Measurements from ENCODE around the gene NAA20.

Gene NAA20, protein sequence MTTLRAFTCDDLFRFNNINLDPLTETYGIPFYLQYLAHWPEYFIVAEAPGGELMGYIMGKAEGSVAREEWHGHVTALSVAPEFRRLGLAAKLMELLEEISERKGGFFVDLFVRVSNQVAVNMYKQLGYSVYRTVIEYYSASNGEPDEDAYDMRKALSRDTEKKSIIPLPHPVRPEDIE

DNA sequence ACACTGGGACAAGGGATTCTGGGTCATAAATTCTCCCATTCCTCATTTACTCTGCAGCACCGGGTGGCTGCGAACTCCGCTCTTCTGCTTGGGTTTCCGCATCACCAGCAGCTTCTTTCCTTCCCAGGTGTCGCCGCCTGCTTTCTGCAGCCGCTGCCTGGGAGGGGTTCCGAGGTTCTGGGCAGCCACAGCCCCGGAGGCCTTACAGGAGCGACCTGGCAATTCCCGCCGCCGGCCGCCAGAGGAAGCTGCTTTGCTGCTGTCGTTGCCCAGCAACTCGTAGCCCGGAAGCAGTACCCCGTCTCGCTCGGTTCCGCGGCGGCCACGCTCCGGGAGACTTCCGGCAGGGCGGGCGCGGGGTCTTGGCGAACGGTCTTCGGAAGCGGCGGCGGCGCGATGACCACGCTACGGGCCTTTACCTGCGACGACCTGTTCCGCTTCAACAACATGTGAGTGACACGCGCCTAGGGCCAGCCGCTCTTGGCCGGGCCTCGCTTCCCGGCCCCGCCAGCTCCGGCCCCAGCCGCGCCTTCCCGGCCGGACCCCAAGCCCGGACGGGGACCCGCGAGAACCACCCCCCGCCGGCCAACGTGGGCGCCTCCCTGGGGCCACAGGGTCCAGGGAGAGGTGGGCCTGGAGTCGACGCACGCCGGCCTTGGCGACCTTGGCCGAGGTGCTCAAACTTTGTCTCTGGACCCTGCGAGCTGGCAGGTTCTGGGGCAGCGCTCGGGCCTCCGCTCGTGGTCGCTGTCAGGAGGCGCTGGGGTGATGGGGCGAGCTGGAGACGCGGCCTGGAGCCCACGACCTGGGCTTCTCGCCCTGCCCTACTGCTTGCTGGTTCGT lies at the start of gene NAA20:
NAA20 (plus strand) TSS at position 362 of the 843 bp plus-strand sequence; CDS start at position 397, 35 bp downstream.
- peak; percentile 77 to 78 for DNase-seq (ENCODE audit: low read depth in 2 of 2)

DNA sequence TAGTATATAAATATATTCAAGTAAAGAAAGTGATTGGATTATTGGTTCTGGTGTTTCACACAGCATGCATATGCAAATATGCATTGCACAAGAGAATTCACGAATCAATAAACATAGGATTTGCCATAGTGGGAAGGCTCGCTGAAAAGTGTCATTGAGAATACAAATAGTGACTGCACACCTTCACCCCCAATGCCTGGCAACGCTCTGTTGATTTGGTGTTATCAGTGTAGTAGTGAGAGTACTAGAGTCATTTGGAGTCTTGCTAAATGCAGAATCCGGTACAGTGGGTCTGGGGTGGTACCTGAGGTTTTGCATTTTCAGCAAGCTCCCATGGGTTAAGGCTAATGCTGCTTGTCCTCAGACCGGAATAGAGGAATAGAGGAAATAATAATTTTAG lies 49.7 kb upstream of the NAA20 start:
- DNase-seq (ENCODE audit: low read depth in 2 of 2) = no peak

DNA sequence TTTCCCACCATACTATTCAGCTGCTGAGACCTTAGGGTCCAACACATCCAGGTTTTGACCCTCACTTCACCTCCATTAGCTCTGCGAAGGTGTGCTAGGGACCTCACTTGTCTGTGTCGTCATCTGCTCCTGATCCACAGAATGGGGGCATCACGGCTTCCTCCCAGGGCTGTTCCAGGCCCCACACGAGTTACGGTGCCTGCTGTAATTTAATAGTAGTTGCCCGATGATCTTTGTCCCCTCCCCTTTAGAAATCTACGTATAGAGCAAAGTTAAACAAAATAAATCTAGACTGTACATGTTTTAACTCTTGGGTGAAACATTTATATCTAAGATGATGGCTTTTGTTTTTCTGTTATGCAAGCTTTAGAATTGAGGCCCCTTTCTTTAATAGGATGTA lies 49.1 kb upstream of the NAA20 start:
- DNase-seq (ENCODE audit: low read depth in 2 of 2) = no peak

DNA sequence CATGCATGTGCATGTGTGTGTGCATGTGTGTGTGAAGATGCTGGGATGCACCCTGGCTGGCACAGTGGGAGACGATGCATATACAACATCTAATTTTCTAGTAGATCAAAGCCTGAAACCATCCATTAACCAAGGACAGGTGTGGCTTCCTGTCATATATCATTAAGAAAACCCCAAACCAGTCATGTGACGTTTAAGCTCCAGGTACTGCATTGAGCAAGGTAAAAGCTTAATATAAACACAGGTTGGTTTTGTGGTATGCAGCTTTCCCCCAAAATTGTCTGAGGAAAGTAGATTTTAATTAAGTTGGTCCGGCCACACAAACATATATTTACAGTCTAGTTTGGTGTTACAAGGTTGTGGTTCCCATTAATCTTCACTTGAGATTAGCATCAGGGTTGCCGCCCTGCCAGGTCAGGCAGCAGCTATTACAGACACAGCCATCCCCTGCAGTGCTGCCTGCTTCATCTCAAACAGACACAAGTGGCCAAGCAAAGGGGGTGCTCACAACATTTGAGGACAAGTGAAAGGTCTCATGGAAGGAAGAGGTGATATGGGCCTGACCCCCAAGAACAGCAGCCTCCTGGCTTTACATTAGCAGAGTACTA lies 48.6 kb upstream of the NAA20 start:
- no peak for DNase-seq (ENCODE audit: low read depth in 2 of 2)

DNA sequence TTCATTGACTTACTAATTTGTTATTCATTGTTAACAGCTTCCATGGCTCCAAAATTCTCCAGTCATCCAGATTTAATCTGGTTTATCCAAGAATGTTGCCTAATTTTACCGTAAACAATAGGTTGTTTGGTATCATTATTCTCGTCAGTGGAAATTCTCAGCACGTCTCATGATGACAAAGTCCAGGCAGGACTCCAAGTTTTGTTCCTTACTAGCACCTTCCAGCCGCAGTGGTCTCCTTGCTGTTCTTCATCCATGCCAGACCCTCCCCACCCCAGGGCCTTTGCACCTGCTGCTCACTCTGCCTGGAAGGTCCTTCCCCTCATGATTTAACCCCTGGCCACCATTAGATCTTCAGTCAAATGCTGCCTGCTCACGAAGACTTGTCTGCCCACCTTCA lies 48.1 kb upstream of the NAA20 start:
- DNase-seq (ENCODE audit: low read depth in 2 of 2) = no peak

DNA sequence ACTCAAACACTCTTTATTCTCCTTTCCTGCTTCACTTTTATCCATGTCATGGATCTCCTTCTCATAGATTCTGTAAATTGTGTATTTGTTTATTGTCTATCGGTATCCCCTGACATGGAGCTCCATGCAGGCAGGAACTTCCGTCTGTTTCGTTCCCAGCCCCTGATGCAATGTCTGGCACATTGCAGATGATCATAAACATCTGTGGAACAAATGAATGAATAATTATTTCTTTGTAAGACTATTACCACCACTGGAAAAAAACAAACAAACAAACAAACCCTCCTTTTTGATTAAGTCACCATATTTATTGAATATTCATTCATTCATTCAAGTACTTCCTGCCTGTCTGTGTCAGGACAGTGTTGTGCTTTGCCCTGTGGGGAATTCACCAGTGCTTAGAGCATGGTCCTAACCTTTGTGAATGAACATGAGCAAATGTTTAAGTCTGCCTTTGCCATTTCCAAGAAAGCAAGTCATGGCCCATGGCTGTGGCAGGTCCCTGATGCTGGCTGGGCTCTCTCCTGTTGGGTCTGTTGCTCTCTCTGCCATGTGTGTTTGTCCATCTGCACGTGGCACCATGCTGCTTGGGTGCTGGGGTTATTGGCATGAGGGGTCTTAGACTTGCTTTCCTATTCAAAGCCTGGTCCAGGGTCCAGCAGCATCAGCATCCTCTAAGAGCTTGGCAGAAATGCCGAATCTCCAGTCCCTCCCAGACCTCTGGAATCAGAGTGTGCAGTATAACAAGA lies 47.5 kb upstream of the NAA20 start:
- DNase-seq (ENCODE audit: low read depth in 2 of 2) = no peak

DNA sequence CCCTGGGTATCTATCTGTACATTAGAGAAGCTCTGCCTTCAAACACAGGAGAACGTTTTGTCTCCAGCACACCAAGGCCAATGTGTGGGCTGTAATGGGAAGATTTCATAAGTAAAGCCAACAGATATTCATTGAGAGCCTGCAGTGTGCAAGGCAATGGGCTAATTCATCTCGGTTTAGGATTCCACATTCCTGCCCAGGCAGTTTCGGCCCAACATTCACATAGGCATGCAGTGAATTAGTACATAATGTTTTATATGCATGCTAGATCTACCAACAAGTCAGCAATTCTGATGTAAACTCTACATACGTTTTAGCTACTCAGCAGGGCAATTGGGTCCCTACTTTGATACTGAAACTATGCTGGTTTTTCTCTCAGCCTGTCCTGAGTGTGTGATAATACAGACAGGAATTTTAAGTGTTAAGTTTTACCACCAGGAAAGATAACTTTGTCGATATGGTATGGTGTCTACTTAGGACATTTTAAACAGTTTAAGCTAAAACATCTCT lies 46.9 kb upstream of the NAA20 start:
- DNase-seq (ENCODE audit: low read depth in 2 of 2) = no peak

DNA sequence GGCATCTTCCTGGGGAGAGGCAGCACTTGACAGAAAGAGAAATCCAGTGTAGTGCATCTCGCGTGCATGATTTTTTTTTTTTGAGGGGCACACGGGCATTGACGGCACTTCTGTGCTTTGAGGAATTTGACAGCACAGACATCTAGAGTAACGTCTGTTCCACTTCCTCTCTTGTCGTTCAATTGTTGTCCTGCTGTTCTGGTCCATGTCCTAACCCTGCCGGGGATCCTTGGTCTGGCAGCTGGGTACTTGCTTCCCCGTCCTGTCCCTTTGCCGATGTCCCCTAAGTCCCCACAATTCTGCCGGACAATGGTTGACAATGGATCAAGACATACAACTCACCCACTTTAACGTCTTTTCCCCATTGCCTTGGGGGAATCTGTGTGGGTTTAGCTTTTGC lies 46.0 kb upstream of the NAA20 start:
- no peak for DNase-seq (ENCODE audit: low read depth in 2 of 2)

DNA sequence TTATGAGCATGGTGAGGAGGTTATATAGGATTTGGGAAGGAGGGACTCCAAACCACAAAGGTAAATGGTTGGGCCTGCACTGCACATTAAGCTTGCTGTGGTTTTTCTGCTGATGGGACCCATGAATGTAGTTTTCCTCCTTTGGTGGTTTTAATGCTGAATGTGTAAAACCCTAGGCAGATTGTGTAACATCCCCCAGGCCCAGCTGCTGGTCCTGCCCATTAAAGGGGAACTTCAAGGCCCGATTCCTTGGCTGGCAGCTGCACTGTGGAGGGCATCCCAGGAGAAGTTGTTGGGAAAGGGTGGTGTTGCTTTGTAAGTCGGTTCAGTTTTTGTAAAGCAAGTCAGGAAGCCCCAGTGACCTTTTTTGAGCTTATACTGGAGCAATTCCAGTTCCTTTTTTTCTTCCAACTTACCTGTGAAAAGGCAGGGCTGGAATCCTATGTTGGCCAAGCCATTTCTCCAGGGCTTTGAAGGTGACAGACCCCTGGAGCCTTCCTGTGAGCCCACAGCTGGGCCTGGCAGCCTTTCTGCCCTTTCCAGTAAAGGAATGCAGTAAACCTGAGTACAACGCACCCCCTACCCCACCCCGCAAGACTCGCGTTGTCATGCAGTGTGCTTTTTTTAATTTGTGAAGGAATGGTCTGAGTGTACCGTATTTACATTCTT lies 43.1 kb upstream of the NAA20 start:
- no peak for DNase-seq (ENCODE audit: low read depth in 2 of 2)

DNA sequence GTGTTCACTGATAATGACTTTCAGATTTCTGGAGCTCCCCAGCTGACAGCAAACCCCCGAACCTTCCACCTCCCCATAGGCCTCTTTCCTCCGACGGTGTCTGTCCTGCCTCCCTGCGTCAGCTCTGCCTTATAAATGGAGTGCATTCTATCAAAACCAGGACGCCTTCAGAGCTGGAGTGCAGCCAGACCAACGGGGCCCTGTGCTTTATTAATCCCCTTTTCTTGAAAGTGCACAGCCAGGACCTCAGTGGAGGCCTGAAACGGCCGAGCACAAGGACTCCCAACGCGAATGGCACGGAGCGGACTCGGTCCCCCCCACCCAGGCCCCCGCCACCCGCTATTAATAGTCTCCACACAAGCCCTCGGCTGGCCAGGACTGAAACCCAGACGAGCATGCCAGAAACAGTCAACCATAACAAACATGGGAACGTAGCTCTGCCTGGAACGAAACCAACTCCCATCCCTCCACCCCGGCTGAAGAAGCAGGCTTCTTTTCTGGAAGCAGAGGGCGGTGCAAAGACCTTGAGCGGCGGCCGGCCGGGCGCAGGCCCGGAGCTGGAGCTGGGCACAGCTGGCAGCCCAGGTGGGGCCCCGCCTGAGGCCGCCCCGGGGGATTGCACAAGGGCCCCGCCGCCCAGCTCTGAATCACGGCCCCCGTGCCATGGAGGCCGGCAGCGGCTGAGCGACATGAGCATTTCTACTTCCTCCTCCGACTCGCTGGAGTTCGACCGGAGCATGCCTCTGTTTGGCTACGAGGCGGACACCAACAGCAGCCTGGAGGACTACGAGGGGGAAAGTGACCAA lies 42.3 kb upstream of the NAA20 start:
- no peak for DNase-seq (ENCODE audit: low read depth in 2 of 2)

DNA sequence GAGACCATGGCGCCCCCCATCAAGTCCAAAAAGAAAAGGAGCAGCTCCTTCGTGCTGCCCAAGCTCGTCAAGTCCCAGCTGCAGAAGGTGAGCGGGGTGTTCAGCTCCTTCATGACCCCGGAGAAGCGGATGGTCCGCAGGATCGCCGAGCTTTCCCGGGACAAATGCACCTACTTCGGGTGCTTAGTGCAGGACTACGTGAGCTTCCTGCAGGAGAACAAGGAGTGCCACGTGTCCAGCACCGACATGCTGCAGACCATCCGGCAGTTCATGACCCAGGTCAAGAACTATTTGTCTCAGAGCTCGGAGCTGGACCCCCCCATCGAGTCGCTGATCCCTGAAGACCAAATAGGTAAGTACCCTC lies 41.7 kb upstream of the NAA20 start:
- no peak for DNase-seq (ENCODE audit: low read depth in 2 of 2)

DNA sequence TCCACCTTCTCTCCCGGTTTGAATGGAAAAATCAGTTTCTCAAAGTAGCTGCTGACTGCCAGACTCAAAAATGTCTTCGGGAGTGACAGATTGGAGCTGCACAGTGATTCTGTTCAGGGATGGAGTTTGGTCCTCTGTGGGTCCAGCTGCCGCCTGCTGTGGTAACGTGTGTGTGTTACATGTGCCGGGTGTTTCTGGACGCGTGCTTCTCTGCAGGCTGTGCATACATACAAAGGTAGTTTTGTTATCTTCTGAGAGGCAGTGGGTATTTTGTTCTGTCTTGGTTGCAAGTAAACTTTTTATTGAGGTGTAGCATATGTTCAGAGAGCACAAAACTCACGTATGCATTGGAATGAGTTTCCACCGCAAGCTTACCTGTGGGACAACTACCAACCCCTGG lies 41.3 kb upstream of the NAA20 start:
- no peak for DNase-seq (ENCODE audit: low read depth in 2 of 2)

DNA sequence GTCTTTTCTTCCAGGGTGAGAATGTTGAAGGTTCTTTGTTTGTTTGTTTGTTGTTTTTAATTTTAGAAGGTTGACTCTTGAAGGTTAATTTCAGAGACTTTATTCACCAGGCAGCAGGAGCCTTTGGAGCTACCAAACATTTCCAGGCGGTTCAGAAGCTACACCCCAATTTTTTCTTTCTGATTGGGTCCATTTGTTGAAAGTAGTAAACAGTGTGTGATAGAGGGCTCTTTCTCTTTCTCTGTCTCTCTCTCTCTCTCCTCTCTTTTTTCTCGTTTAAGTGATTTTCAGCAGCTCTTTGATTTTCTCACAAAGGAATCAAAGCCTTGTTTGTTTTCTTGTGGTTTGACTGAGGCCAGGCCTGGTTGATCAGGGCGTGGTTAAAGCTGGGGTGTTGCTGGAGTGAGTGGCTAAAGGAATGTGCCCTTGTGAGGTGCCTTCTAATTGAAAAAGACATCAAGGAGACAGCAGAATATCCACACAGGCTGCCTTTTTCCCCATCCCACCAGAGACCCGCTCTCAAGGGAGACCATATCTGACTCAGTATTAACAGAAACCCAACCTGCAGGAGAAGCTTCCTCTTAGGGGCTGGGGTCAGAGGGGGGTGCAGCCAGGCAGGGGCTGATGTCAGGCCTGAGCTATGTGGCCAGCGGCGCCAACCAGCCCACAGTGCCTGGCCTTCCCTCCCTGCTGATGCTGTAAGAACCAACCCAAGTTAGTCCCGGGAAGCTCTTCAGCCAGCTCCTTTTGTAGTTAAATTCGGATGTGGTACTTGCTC lies 40.4 kb upstream of the NAA20 start:
- DNase-seq (ENCODE audit: low read depth in 2 of 2) = no peak

DNA sequence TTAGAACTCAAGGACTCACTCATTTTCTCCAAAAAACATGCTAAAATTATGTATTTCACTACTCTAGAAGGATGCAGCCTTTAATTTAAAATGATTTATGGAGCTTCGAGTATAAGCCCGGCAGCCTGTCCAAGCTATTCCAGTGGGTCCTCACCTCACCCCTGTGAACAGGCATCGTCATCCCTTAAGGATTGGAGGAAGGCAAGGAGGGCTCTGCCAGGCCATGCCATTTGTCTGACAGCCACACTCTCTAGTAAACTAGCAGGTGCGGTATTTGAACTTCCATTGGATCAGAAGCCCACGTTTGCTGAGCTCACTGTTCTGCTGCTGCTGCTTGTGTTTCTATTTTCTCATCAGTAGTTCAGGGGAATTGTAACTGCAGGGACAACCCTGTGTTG lies 39.8 kb upstream of the NAA20 start:
- DNase-seq (ENCODE audit: low read depth in 2 of 2) = no peak

DNA sequence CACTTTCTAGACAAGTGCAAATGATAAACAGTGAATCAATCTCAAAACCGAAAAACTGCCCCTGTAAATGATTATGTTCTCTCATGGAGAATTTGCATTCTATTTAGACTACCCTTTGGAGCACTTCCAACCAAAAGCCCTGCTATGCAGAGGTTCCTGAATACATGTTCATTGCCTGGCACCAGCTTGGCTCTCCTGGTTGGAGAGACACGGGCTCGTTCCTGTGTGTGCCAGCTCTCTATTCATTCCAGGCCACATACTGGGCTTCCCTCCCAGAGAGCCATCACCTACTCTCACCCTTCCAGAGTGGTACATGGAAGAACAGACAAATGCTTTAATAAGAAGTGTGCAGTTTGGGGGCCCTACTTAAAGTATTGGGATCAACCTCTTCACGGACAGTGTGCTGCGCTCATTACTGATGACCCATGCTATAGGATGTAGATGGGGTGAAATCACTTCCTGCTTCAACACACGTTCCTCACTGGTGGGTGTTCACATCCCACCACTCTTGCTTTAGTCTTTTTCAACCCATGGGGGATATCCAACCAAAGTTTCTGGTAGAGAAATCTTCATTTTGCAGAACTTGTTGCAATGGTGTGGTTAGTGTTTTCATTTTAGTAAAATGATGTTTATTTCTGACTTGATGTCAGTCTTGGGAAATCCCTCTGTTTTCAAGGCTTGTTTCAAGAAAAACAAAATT lies 38.5 kb upstream of the NAA20 start:
- DNase-seq (ENCODE audit: low read depth in 2 of 2) = no peak

DNA sequence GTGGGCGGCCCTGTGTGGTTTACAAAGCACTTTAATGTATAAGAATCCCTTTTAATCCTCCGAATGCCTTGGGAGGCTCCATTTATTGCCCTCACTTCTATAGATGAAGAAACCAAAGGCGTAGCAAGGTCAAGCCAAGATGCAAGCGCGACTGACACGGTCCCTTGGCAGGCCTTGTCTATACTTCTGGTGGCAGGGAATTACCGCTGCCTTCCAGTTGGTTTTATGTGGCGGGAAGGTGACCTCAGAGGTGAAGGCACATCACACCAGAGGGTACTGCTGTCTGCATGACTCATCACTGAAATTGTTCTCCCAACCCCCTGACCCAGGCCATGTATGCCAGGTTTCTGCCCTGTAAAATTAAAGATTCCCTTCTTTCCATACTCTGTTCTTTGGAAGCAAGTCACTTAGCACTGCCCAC lies 36.1 kb upstream of the NAA20 start:
- no peak for DNase-seq (ENCODE audit: low read depth in 2 of 2)

DNA sequence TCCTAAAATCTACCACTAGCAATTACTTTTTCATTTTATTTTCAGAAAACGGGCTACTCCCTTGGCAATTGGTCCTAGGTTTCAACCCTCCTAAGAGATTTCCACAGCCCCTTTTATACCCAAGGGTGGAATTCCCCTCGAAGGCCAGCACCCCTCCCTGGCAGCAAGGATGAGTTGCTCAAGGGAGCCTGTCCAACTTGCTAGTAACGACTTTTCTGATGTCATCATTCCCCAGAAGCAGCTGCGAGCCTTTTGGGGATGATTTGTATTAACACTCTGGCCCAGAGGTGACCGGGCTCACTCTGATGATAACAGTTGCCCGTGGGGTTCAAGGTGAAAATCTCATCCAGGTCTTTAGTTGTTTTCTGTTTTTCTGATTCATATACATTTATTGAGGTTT lies 30.7 kb upstream of the NAA20 start:
- no peak for DNase-seq (ENCODE audit: low read depth in 2 of 2)

DNA sequence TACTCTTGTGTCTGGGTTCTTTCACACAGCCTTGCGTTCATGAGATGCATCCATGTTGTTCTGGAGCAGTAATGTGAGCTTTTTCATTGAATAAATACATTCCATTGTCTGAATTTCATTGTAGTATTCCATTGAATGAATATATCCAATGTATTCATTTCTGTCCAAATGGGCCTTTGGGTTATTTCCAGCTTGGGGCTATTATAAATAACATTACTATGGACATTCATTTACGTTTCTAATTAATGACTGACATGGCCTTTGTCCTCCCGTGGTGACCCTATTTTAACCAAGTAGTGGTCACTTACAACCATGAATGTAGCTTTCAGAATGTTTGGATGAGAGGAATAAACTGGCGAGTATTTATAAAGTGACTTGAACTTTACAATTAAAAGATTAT lies 30.1 kb upstream of the NAA20 start:
- DNase-seq (ENCODE audit: low read depth in 2 of 2) = no peak

DNA sequence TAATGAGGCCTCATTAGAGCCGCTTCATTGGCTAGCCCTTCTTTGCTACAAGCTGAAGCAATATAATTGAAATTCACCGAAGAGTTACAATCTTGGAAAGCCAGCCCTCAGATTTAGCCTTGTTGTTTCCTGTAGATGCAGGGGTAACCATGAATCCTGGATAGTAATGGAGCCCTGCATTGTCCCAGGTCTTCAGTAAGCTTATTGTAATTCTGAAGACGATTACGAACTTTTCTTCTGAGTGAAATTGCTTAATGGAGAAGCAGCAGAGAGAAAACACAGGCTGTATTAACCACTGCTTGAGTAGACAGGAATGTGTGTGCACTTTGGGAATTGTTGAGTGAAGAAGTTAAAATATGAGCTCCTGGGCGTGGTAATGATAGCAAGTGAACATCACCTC lies 26.3 kb upstream of the NAA20 start:
- no peak for DNase-seq (ENCODE audit: low read depth in 2 of 2)

Data from stimulated activated CD8-positive, alpha-beta memory T cell treated with anti-CD3 and anti-CD28 coated beads, Interleukin-2, amount 100 ng/mL, for 1 hour (primary cell).